Measurements from ENCODE around the gene UBXN7. TPM values are rescaled to one million over a fixed set of nuclear protein-coding genes. Genes with fewer than 3 reads are reported as not detected.

Gene UBXN7
- total RNA-seq, 4 donors from 2014 or later, result 17.1 to 24.1 (median 22.0) TPM

- Histone ChIP-seq H3K36me3 (peaks cover 0 to 2% of the 10 kb centered on the region in 2 donors), H3K4me1 (no peaks in the 10 kb centered on the region), H3K27ac (no peak overlapping the region), H3K4me3 (no peak overlapping the region), H3K27me3 (peaks cover 27% of the 10 kb centered on the region), H3K9me3 (no peaks in the 10 kb centered on the region)
- WGBS, 2 donors (ENCODE audit: low coverage in 1 of 2), result 45 to 59% methylated on average over 2 of the region's 2 CpGs
- TF ChIP-seq POLR2AphosphoS5 (IDR thresholded peaks at IDR 0.05) (no peak), POLR2A (IDR thresholded peaks at IDR 0.05) (no peak), EP300 (IDR thresholded peaks at IDR 0.05) (no peak)
- TF ChIP-seq, protein P1, sequence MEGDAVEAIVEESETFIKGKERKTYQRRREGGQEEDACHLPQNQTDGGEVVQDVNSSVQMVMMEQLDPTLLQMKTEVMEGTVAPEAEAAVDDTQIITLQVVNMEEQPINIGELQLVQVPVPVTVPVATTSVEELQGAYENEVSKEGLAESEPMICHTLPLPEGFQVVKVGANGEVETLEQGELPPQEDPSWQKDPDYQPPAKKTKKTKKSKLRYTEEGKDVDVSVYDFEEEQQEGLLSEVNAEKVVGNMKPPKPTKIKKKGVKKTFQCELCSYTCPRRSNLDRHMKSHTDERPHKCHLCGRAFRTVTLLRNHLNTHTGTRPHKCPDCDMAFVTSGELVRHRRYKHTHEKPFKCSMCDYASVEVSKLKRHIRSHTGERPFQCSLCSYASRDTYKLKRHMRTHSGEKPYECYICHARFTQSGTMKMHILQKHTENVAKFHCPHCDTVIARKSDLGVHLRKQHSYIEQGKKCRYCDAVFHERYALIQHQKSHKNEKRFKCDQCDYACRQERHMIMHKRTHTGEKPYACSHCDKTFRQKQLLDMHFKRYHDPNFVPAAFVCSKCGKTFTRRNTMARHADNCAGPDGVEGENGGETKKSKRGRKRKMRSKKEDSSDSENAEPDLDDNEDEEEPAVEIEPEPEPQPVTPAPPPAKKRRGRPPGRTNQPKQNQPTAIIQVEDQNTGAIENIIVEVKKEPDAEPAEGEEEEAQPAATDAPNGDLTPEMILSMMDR (IDR thresholded peaks at IDR 0.05), result no peak
- no peak for ATAC-seq
These were observed 91.8 kb downstream of the UBXN7 start for GRCh38 chr3:196340466-196340865.

DNA sequence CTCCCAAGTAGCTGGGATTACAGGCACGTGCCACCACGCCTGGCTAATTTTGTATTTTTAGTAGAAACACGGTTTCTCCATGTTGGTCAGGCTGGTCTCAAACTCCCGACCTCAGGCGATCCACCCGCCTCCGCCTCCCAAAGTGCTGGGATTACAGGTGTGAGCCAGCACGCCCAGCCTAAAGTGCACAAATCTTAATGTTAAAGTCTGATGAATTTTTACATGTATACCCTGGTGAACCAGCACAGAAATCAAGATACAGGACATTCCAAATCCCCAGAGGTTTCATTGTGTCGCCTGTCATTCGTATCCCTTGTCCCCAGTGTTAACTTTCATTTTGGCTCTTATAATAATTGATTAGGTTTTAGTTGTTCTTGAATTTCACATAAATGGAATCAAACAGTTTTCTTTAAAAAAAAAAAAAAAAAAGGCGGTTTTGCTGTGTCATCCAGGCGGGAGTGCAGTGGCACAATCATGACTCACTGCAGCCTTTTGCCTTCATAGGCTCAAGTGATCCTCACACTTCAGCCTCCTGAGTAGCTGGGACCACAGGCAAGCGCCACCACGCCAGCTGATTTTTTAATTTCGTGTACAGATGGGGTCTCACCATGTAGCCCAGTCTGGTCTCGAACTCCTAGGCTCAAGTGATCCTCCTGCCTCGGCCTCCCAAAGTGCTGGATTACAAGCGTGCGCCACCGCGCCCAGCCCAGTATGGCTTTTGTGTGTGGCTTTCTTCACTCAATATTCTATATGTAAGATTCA, 92.6 kb downstream of the UBXN7 start:
- Histone ChIP-seq H3K27me3 (peaks cover 35% of the 10 kb centered on the region), H3K9me3 (no peaks in the 10 kb centered on the region), H3K27ac (no peak overlapping the region), H3K4me1 (no peaks in the 10 kb centered on the region), H3K4me3 (no peak overlapping the region), H3K36me3 (no peaks in the 10 kb centered on the region)
- 84 to 88% methylated on average over 14 to 20 of the region's 21 CpGs for WGBS, 2 donors (ENCODE audit: low coverage in 1 of 2)
- no peak for TF ChIP-seq POLR2A (IDR thresholded peaks at IDR 0.05)
- no peak for TF ChIP-seq POLR2AphosphoS5 (IDR thresholded peaks at IDR 0.05)
- TF ChIP-seq, protein P1 (IDR thresholded peaks at IDR 0.05), result no peak
- TF ChIP-seq EP300 (IDR thresholded peaks at IDR 0.05), result no peak
- no peak for ATAC-seq

DNA sequence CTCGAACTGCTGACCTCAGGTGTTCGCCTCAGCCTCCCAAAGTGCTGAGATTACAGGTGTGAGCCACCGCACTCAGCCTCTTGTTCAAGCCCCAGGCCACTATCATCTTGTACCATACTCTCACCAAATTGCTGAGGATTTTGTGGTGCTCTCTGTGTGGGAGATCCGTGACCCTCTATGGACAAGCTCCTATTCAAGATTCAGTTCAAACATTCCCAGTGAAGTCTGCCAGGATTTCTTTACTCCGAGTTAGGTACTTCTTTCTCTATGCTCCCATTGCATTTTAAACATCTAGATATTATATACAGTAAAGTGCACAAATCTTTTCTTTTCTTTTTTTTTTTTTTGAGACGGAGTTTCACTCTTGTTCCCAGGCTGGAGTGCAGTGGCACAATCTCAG, 93.2 kb downstream of the UBXN7 start:
- TF ChIP-seq POLR2A (IDR thresholded peaks at IDR 0.05) (no peak), POLR2AphosphoS5 (IDR thresholded peaks at IDR 0.05) (no peak), EP300 (IDR thresholded peaks at IDR 0.05) (no peak)
- TF ChIP-seq, protein P1 (IDR thresholded peaks at IDR 0.05), result no peak
- no peak overlapping the region for H3K27ac ChIP-seq

GRCh38 chr3:196336319-196337145, 95.7 kb downstream of the UBXN7 start:
- no peak overlapping the region for H3K27ac ChIP-seq
- peaks cover 44% of the 10 kb centered on the region for H3K27me3 ChIP-seq
- WGBS, 2 donors (ENCODE audit: low coverage in 1 of 2), result 89 to 100% methylated on average over 3 to 13 of the region's 17 CpGs
- TF ChIP-seq POLR2A (IDR thresholded peaks at IDR 0.05) (no peak), EP300 (IDR thresholded peaks at IDR 0.05) (no peak), POLR2AphosphoS5 (IDR thresholded peaks at IDR 0.05) (no peak)
- TF ChIP-seq, protein P1 (IDR thresholded peaks at IDR 0.05), result no peak
- ATAC-seq, result no peak
- H3K4me3 ChIP-seq, result no peak overlapping the region
- no peaks in the 10 kb centered on the region for H3K9me3 ChIP-seq
- no peaks in the 10 kb centered on the region for H3K4me1 ChIP-seq
- H3K36me3 ChIP-seq, result no peaks in the 10 kb centered on the region

More for the DNA sequence above, 93.2 kb downstream of the UBXN7 start:
- H3K4me3 ChIP-seq, result no peak overlapping the region
- WGBS, 2 donors (ENCODE audit: low coverage in 1 of 2), result 70 to 73% methylated on average over 2 to 4 of the region's 6 CpGs
- ATAC-seq, result no peak
- H3K27me3 ChIP-seq, result peaks cover 41% of the 10 kb centered on the region
- no peaks in the 10 kb centered on the region for H3K36me3 ChIP-seq
- H3K9me3 ChIP-seq, result no peaks in the 10 kb centered on the region
- H3K4me1 ChIP-seq, result no peaks in the 10 kb centered on the region

Measured in gastroesophageal sphincter (tissue), 4 donors.